Umbilical cord (tissue), 2 donors: Measurements from ENCODE around the gene MAP7D1. TPM values are rescaled to one million over a fixed set of nuclear protein-coding genes. Genes with fewer than 3 reads are reported as not detected.
"Not testable (repeated sequence)": the region's sequence is repeated elsewhere in the genome, so short reads cannot be mapped to it uniquely, and the experiment has no call there.

Source experiments
- DNase-seq: peaks from one replicate; pipeline ENCODE4 v3.0.0-alpha.2; 2015; ENCODE audit warnings: low spot score
- total RNA-seq: library from RNA; depleted of rRNA; stranded (reverse); fragments of >200 nt; gene quantifications from one replicate; pipeline ENCODE4 v1.2.3, GENCODE V29; 2014; ENCODE audit warnings: low replicate concordance; ENCODE audit not compliant: insufficient read depth

Gene MAP7D1
- total RNA-seq, 1 donor from 2014 or later = 64.0 TPM

GRCh38 chr1:36199934-36200741 is 44.2 kb downstream of the MAP7D1 start:
- no peak for DNase-seq

- no peak for DNase-seq
These were observed 47.1 kb downstream of the MAP7D1 start for GRCh38 chr1:36203027-36203553.

GRCh38 chr1:36203554-36204346 is 47.8 kb downstream of the MAP7D1 start:
- peak; percentile 54 for DNase-seq

GRCh38 chr1:36204347-36204909 is 48.5 kb downstream of the MAP7D1 start:
- no peak for DNase-seq

GRCh38 chr1:36206323-36206858 is 50.4 kb downstream of the MAP7D1 start:
- DNase-seq = no peak

- DNase-seq = no peak
These were observed 51.4 kb downstream of the MAP7D1 start for GRCh38 chr1:36207339-36207738.

GRCh38 chr1:36208978-36209703 is 53.2 kb downstream of the MAP7D1 start:
- peak; percentile 52 for DNase-seq

- no peak for DNase-seq
These were observed 55.3 kb downstream of the MAP7D1 start for GRCh38 chr1:36211307-36211706.

- peak; percentile 58 for DNase-seq
These were observed 55.9 kb downstream of the MAP7D1 start for GRCh38 chr1:36211841-36212240.

GRCh38 chr1:36212782-36213181 is 56.8 kb downstream of the MAP7D1 start:
- no peak for DNase-seq

GRCh38 chr1:36217670-36218069 is 61.7 kb downstream of the MAP7D1 start:
- DNase-seq = peak; percentile 20

GRCh38 chr1:36221901-36222300 is 65.9 kb downstream of the MAP7D1 start:
- DNase-seq = not testable (repeated sequence)

GRCh38 chr1:36222481-36223380 is 66.8 kb downstream of the MAP7D1 start:
- no peak for DNase-seq

GRCh38 chr1:36223381-36223995 is 67.5 kb downstream of the MAP7D1 start:
- peak; percentile 86 for DNase-seq

- peak; percentile 100 for DNase-seq
These were observed 68.1 kb downstream of the MAP7D1 start, which contains the start of gene THRAP3 for GRCh38 chr1:36223996-36224536. TSS of gene THRAP3 (plus strand) at chr1:36224443. CDS start at chr1:36282564, 58,121 bp downstream.

- DNase-seq = no peak
These were observed 68.8 kb downstream of the MAP7D1 start for GRCh38 chr1:36224537-36225282.

GRCh38 chr1:36225283-36225899 is 69.4 kb downstream of the MAP7D1 start:
- DNase-seq = no peak

- not testable (repeated sequence) for DNase-seq
These were observed 74.3 kb downstream of the MAP7D1 start for GRCh38 chr1:36230279-36230678.
